Germinal center (tissue), 1 donor: ENCODE data around the gene THG1L.
"Not testable (repeated sequence)": the region's sequence is repeated elsewhere in the genome, so short reads cannot be mapped to it uniquely, and the experiment has no call there.

Experiments used
- DNase-seq: peaks from one replicate; pipeline ENCODE4 v3.0.0; 2012; ENCODE audit warnings: mixed read lengths, low spot score

The THG1L gene

GRCh38 chr5:157727858-157728257 lies 3.4 kb upstream of the THG1L start:
- DNase-seq, result not testable (repeated sequence)

- DNase-seq, result peak; percentile 67
These were observed 1.4 kb upstream of the THG1L start for GRCh38 chr5:157729858-157730257.

GRCh38 chr5:157730900-157731271 lies 334 bp upstream of the THG1L start:
- no peak for DNase-seq

DNA sequence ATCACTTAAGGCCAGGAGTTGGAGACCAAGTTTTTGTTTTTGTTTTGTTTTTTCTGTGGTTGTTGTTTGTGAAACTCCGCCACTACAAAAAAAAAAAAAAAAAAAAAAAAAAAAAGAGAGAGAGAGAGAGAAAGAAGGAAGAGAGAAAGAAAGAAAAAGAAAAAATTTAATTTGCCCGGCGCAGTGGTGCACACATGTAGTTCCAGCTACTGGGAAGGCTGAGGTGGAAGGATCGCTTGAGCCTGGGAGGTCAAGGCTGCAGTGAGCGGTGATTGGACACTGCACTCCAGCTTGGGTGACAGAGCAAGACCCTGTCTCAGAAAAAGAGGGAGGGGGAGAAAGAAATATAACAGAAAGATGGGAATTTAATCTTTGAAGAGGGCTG lies 902 bp downstream of the THG1L start:
- DNase-seq, result no peak

DNA sequence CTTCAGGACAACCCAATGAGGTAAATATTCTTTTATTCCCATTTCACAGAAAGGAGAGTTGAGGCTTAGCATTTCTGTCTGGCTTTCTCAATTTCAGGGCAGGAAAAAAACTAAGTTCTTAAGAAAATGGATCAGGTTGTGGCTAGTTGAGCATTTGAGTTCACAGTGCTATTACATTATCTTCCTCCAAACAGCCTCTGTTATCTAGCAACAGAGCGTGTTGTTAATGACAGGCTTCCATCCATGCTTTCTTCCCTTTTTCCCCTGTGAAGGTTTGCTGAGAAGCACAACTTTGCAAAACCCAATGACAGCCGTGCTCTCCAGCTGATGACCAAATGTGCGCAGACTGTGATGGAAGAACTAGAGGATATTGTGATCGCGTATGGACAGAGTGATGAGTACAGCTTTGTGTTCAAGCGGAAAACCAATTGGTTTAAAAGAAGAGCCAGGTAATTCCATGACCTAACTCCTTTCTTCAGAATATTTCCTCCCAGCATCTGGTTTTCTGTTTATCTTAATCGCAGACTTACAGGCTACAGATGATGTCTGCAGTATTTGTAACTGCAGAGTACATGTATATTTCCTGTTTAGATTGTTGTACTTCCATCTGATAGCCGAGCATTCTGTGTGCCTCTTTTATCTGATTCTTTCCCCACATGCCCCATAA lies 1.5 kb downstream of the THG1L start:
- DNase-seq, result no peak

GRCh38 chr5:157734436-157734835 lies 3.2 kb downstream of the THG1L start:
- DNase-seq, result no peak

DNA sequence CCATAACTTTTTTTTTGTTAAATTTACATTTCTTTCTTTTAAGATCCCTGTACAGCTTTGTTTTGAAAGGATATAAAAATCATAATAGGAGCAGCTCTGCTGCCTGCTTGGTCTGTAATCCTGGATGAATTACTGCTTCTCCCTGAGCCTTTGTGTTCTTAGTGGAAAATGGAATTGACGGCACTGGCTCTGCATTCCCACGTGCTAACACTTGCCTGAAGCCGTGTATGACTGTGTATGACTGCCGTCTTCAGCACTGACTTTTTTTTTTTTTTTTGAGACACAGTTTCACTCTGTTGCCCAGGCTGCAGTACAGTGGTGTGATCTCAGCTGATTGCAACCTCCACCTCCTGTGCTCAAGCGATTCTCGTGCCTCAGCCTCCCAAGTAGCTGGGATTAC lies 4.8 kb downstream of the THG1L start:
- DNase-seq, result no peak

DNA sequence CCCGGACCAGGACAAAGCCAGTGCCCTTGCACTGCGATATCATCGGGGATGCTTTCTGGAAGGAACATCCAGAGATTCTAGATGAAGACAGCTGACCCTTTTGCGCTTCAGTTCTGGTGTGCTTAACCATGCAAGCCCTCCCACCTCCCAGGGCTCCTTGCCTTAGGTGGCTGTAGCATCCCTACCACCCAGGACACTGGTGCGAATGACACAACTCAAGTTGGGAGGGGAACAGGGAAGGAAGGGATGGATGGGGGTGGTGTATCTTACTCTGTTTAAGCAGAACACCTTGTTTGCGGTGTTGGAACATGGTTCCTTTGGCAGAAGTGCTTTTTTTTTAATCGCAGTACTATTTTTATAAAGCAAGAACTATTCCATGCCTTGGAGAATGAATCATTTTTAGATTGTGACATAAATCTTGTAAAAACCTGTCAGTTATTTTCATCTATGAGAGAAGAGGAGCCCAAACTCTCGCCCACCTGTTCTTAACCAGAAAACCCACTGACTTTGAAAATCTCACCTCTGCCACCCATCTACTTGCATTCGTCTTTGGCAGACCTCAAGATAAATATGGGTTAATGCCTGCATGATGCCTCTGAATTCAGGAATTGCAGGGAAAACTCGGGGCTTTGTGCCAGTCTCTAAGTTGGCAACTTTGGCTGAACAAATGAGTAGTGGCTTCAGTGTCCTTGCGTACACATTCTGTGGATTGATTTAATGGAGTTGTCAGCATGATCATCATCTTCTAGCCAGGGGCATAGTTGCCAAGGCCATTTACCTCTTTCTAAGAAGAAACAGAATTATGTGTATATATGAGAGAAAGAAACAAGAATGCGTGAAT lies 8.4 kb downstream of the THG1L start:
- DNase-seq, result no peak

- DNase-seq, result peak; percentile 64
These were observed 9.0 kb downstream of the THG1L start for GRCh38 chr5:157740229-157740610.

DNA sequence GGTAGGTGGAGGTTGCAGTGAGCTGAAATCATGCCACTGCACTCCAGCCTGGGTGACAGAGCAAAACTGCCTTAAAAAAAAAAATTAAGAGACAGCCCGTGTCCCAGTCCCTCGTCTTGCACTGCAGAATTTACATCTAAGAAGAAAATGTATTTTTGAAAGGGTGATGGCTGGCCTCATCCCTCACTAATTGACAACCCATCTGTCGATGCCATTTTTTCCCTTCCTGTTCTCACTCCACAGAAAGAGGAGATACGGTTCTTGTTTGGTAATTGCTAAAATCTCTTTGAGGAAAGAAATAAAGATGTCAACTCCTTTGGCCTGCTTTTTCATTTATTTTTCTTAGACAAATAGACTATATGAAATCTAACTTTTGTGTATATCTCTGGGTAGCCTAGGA lies 9.9 kb downstream of the THG1L start:
- DNase-seq, result no peak

GRCh38 chr5:157743163-157744050 lies 12.2 kb downstream of the THG1L start, which contains the start of gene LSM11:
Gene LSM11 (plus strand): TSS chr5:157743712. CDS start chr5:157743751, 39 bp downstream.
- peak; percentile 94 for DNase-seq

DNA sequence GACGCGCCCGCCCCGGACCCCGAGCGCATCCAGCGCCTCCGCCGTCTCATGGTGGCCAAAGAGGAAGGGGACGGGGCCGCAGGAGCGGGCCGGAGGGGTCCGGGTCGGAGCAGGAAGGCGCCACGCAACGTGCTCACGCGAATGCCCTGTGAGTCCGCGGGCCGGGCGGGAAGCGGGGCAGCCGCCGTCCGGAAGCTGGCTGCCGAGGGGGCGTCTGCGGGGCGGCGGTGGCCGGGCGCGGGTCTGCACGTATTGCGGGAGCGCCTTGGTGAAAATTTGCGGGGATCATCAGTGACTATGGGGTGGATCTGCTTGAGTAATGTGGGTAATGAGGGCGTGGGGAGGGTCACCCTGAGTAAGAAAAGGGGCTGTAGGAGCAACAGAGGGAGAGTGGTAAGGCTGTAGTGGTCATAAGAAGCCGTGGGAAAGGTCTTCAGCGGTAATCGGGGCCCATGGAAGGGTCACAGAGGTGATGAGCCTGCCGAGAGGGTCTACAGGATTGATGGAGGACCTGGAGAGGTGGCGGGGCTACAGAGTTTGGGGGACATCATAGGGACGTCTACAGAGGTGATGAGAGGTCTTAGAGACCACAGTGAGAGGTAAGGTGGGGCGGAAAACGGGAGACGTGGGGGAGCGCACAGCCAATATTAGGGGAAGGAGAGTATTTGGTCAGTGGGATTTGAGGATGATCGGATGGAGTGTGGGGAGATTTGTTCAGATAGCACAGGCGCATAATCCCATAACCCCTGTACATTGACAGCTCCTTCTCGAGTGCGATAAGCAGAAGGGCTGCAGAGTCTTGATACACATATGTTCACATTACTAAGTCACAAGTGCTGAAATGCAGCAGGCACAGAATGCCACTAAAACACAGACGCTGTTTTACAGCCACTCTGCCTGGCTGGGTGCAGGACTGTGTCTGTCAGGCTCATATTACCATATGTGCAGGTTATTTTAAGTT lies 13.1 kb downstream of the THG1L start:
- peak; percentile 18 for DNase-seq

GRCh38 chr5:157745041-157745456 lies 13.8 kb downstream of the THG1L start:
- DNase-seq, result no peak

DNA sequence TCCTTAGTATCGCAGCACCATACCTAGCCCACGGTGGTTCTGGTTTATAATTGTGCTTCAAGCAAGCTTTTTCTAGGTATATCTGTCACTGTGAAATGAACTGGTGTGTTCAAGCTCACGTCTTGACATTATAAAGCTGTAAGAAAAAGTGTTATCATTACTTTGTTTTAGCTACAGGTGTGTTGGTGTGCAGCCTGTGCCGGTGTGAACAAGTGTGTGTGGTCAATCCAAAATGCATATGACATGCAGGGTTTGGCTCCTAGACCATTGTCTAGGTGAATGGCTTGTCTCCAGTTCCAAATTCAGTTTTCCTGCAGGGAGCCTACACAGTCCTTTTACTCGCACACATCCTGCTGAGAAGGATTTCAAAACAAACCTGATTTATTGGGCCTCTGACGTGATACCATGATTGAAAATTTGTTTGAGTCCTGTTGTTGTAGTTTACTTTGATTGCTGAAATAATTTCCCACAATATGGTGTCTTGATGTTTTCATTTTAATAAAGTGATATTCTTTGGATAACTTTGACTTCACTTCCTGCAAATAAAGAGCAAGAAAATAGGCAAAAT lies 16.0 kb downstream of the THG1L start:
- DNase-seq, result no peak

- no peak for DNase-seq
These were observed 16.8 kb downstream of the THG1L start for GRCh38 chr5:157747766-157748700.

GRCh38 chr5:157748760-157749461 lies 17.7 kb downstream of the THG1L start:
- DNase-seq, result no peak

- DNase-seq, result no peak
These were observed 18.2 kb downstream of the THG1L start for GRCh38 chr5:157749462-157749799.

DNA sequence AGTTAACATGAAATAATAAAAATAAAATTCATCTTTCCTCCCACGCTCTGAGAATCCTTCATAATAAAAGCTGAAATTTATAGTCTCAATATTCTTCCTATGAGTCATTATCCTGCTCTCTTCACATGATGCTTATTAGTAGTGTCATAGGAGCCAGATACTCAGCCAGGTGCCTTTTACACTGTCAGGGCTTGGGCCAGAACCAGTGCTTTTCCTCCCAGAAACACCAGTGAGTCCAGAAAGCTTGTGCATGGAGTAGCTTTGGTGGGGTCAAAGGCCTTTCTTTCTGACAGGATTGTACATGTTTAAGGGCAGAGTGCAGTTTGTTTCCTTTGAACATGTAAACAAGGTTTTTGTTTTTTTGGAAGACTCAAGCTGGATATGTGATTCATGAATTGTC lies 19.1 kb downstream of the THG1L start:
- DNase-seq, result no peak

DNA sequence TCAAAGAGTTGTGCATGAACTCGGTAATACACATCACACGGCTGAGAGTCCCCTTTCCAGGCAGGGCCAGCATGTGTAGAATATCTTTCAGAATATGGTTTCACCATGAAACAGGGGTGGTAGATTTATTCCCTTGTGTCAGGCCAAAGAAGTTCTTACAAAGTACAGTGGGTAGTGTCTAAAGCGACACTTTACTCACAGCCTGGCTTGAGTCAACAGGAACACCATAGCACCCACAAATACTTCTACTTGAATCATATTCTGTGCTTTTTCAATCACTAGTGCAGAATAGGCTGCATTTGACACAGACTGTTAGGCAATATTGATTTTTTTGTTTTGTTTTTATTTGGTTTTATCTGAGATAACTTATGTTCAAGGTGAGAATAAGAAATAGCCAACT lies 24.9 kb downstream of the THG1L start:
- no peak for DNase-seq
